ENCODE data around the gene HPCAL1.
A peak's percentile ranks its signal among the peaks of the same experiment; 100 is the strongest.

HPCAL1 gene

DNA sequence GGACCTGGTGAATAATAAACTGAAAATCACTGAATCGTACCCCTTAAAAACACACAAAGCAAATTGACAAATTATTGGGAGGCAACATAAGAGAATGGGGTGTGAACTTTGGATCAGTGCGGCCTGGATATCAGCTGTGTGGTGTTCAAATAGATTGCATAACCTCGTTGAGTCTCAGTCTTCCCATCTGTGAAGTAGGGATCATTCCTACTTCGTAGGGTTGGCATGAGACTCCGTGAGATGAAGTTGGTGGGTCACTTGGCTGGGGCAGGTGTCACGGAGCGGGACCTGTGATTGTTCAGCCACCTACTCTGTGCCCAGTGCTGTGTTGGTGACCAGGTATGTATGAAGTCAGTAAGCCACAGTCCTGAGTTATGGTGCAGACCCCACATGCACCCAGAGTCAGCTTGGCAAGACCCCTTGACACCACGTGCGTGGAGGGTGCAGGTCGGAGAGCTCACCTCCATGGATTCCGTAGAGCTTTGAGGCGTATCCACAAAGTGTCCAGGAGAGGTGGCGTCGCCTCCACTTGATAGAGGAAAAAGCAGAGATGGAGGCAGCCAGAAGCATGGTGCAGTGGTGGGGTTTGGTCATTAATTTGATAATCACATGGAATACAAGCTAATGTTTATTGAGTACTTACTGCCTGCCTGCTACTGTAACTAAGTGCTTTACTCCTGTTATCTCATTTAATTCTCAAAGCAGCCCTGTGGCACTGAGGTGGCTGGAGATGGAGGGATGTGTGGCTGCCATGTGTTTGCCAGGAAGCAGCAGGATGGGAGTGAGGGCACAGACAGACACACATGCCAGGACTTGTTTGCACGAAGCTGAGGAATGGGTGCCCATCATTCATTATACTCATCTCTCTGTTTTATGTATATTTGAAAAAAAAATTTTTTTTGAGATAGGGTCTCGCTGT is 35.8 kb downstream of the HPCAL1 start:
- DNase-seq: no peak

DNA sequence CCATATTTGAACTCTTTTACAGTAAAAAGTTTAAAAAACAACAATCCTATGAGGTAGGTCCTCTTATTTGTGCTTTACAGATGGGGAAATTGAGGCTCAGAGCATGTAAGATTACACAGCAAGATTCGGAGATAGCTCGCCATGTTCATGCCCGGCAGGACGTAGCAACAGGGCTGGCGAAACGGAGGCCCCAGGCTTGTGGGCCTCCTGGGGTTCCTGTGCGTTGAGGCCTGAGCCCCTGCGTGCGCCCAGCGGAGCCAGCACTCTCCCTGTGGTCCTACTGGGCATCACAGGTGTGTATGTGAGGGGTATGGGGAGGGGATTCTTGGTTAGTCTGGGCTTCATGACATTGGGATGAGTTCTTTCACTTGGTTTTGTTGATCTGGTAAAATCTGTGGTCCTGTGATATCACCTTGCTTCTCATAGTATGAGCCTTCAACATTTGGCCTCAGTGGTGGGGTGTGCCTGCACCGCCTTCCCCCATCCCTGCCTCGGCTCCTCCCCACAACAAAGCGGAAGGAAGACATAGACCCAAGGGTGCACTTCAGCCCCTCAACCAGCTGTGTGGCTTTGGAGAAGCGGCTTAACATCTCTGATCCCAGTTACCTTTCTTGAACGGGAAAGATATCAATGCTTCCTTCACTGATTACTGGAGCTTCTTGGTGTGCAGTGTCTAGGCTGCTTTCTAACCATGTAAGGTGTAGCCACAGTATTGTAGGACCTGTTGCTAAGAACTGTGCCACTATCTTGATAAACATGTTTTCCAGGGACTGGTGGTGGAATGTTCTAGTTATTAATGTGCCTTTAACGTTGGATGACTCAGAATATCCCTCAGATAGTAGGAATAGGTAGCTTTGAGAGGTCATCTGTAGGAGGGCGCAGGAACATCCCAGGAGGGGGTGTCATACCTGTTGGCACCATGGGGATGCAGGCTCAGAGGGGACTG is 37.2 kb downstream of the HPCAL1 start:
- DNase-seq: no peak

DNA sequence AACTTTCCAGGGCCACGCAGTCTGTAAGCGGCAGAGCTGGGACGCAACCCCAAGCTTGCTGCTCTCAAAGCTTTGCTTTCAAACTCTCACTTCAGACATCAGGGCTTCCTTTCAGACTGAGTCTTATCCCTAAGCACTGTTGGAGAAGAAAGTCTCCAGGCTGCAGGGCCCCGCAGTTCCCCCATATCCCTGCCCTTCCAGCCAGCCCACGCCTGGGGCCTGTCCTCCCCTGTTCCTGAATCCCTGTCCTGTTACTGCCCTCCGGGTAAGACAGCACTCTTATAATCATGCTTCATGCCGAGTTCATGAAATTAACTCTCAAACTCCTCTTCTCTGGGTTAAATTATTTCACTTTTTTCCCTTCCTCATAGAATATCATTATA is 37.9 kb downstream of the HPCAL1 start:
- DNase-seq: no peak

DNA sequence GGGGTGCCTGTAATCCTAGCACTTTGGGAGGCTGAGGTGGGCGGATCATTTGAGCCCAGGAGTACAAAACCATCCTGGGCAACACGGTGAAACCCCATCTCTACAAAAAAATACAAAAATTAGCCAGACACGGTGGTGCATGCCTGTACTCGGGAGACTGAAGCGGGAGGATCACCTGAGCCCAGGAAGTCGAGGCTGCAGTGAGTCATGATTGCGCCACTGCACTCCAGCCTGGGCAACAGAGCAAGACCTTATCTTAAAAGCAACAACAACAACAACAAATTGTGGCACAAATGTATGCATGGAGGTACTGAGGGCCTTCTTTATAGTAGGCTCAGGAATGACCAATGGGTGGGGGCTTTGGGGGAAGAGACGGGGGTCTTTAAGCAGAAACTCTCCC is 38.5 kb downstream of the HPCAL1 start:
- DNase-seq: no peak

DNA sequence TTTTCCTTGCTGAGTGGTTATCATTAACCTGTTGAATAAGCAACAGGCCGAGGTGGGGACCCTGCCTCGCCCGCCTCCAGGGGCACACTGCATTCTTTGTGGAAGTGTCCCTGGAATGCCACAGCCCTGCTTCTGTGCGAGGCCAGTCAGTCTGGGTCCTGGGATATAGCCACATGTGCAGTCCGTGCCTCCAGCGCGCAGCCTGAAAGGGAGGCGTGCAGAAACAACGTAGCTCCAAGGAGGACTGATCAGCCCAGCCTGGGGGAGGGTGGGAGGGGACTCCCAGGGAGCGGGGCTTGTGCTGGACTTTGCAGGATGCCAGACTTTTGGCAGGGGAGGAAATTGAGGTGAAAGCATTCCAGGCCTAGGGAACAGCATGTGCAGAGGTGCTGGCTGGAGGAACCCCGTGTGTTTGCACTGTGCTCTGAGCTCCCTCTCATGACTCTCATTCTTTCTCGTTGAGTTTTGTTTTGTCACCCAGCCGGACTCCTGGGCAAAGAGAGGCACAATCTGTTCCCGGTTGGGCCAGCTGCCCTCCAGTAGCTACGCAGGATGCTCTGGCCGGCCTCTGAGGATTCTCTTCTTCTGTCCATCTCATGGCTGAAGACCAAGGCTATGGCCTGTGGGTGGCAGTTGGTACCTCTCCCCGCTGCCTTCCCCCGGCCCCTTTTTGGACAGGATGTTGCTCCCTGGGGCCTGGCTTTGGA is 39.7 kb downstream of the HPCAL1 start:
- DNase-seq: no peak

DNA sequence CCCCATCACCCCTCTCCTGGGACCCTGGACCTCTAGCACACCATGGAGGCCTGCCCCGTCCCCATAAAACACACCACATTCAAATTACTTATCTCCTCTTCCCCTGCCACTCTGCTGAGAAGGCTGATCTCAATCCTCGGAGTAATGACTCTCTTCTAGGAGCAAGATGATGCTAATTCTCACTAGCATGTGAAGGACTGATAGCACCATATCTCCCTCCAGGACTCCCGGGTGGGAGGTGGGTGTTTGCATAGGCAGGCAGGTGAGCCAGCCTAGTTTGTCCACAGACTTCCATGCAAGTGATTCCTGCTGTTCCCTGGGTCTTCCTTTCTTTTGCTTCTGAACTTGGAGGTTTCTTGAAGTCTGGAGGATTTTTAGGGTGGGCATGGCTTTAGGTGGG is 40.5 kb downstream of the HPCAL1 start:
- no peak for DNase-seq

DNA sequence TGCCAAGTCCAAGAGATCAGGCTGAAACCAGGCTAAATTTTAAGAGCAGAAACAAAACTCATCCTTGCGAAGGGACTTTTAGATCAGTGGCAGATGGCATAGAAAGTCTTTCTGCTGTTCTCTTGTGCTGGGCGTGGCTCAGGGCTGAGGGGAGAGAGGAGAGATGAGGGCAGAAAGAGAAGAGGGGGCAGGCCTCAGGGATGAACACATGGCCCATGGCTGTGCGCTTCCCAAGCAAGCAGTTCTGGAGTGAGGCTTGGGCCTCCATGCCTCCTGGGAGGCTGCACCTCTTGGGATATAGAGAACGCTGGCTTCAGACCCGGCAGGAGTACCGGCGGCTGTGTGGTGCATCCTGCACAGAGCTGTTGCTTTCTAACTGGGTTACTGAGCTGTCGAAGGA is 41.0 kb downstream of the HPCAL1 start:
- peak; percentile 72 for DNase-seq

DNA sequence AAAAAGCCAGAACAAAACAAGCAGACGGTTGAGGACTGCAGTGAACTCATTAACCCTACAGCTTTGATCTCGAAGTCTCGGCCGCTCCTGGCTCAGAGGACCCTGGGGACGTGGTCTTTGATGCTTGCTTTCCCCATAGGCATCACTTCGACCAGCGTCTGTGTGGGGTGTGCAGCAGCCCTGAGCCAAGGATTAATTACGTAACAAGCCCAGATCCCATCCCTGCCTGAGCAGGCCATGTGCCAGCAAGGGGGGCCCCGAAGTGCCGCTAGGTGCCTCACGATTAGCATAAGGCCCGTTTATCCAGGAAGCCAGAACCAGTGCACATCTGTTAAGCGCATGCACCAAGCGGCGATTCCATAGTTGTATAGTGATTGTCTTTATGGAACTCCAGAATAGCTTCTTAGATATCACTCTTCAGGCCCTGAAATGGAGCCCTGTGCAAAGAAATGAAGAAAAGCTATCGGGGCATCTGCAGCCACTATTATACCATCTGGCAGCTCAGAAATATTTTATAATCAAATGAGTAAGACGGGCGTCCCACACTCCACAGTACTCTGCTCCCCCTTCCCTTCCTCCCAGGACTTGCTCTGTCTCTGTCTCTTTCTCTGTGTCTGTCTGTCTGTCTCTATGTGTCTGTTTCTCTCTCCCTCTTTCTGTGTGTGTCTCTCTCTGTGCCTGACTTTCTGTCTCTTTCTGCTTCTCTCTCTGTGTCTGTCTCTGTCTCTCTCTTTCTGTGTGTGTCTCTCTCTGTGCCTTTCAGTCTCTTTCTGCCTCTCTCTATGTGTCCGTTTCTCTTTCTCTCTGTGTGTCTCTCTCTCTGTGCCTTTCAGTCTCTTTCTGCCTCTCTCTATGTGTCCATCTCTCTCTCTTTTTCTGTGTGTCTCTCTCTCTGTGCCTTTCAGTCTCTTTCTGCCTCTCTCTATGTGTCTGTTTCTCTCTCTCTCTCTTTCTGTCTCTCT is 41.7 kb downstream of the HPCAL1 start:
- peak; percentile 93 for DNase-seq

DNA sequence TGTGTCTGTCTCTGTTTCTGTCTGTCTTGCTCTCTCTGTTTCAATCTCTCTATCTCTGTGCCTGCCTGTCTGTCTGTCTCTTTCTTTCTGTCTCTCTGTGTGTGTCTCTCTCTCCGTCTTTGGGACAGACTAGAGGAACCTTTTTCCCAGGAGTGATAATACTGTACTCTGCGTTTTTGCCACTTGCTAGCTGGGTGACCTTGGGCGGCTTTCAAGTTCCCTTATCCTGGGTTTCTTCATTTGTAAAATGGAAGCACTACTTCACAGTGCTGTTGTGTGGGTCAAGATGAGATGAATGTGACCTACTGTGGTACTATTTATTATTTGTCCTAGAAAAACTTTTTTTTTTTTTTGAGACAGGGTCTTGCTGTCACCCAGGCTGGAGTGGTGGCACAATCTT is 42.4 kb downstream of the HPCAL1 start:
- DNase-seq: no peak

DNA sequence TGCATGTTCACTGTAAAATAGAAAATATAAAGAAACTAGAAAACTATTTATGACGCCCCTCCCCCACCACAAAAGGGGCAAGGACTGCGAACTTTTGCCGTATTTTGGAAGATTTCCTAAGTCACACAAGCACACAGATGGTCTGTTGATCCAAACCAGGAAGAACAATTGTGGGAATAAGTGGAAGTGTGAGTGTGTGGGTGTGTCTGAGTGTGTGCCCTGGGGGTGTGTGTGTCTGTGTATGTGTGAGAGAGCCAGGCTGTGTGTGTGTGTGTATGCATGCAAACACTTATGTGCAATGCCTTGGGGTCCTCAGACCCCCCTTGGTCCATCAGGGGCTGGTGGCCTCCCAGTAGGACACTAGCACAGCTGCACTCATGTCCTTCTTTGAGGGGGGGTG is 43.1 kb downstream of the HPCAL1 start:
- DNase-seq: no peak

DNA sequence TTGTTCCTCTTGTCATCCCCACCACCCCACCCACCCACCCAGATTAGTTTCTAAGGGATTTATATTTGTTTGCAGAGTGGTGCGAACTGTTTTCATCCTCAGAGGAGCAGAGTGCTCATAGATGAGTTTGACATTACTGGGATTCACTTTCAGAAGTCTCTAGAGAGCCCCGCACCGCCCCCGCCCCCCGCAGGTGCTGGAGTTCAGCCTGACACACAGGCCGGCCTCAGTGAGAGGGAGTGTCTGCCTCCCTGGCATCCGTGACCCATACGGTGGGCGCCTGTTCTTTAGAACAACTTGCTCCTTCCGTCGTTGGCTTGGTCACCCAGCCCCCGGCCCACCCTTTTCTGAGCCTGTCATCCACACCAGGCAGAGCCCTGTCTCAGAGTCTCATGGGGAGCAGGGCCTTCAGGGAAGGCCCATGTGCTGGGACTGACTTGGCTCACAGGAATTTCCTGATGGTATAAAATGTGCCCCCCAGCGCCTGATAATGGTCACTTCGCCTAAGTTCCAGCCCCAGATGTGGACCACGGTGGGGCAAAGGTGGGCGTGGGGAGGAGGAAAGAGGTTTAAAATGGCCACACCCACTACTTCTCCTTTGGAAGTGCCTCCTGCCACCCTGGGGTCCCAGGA is 44.3 kb downstream of the HPCAL1 start:
- DNase-seq: no peak

DNA sequence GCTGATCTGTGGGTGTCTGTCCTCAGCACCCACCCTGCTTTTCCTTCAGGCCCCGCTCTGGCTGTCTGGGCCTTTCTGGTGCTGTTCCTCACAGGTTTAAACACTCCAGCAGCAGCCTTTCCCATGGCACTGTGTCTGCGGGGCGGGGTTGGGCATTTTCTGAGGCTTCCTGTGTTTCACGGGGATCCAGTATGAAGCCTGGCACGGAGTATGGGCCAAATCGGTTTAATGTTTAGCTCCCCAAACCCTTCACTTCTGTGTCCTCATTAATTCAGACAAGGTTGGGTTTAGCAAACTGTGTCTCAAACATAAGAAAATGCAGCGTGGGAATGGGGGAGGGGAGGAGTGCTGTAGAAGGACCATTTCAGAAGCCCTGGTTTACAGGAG is 44.9 kb downstream of the HPCAL1 start:
- no peak for DNase-seq

DNA sequence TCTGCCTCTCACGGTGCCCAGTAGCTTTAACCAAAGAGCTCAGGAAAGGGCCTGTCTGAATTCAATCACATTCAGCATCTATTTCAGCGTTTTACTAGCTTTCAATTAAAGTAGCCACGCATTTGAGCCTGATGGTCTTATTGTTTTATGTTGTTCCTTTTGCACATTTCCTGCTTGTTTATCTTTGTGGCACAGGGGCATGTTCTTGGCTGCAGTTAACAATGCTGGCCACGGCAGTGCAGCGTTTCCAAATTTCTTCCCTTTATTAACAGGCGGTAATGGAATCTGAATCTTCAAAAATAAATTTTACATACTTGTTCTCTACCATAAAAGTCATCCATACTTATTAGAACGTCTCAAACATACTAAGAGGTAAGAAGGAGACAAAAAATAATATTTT is 46.2 kb downstream of the HPCAL1 start:
- no peak for DNase-seq

DNA sequence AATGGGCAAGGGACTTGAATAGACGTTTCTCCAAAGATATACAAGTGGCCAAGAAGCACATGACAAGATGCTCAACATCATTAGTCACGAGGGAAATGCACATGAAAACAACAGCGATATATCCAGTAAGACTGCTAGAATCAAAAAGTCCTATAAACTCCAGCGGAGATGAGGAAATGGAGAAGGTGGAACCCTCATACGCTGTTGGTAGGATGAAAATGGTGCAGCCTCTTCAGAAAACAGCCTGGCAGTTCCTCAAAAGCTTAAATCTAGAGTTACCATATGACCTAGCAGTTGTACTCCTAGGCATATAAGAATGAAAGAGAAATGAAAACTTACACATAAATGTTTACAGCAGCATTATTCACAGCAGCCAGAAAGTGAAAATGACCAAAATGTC is 48.1 kb downstream of the HPCAL1 start:
- no peak for DNase-seq

DNA sequence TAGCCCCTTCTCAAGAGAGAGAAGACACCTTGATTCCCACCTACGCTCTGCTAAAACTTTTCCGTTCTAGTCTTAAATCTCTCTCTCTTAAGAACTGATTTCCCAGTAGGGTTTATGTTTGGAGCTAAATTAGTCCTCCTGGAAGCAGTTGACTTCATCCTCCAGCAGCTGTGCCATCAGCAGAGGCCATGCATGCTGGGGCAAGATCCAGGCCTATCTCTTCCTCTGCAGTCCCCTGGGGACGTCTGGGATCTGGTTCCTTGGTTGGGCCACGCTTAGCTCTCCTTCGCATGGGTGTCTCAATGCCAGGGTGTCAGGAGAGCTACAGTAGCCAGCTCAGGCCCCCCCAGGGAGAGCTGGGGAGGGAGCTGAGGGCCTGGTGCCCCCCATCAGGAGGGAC is 49.7 kb downstream of the HPCAL1 start:
- no peak for DNase-seq

DNA sequence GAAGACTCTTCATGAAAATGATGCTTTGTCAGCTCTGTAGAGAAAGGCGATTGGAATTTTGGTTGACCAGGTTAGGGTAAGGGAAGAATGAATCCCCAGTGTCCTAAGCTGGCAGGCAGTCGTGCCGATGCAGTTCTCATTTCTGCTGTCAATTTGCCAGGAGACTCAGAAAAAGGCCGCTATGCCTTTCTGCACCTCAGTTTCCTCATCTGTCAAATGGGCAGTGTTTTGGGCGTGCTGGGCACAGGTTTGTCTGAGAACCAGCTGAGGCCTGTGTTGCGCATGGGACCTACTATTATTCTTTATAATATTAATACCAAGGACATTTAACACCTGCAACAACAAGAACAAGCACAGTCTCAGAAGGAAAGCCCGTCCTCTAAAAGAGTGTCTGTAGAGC is 50.3 kb downstream of the HPCAL1 start:
- no peak for DNase-seq

DNA sequence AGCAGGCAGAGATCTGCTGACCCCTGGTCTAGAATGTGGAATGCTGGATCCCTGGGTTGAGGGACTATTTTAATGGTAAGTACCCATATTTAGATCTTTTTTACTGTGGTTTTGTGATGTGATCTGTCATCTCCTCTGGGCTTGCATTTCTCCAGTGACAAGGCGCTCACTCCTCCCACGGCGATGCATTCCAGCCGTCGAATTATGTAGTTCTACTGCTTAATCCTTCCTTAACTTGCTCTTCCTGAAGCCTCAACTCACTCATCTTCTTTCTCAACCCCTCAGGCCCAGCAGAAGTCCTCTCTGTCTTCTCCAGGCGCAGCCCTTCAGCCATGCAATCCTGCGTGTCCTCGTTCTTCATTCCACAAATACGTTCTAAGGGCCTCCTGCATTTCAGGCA is 51.2 kb downstream of the HPCAL1 start:
- no peak for DNase-seq

DNA sequence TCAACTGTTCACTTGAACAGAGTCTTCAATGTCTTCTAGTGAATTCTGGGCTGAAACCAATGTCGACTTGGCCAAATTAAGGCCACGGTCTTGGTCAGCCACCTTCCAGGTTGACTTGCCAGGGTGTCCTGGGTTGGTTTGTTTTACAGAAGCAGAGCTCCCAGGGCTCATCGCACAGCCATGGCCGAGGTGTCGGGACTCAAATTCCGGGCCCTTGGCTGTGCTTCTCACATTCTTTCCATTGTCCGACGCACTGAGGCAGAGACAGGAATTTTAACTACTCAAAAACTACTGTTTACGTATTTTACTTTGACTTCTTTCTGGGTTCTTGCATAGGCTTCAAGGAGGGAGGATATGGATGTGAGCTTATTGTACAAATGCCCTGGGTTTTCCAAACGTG is 51.7 kb downstream of the HPCAL1 start:
- no peak for DNase-seq

DNA sequence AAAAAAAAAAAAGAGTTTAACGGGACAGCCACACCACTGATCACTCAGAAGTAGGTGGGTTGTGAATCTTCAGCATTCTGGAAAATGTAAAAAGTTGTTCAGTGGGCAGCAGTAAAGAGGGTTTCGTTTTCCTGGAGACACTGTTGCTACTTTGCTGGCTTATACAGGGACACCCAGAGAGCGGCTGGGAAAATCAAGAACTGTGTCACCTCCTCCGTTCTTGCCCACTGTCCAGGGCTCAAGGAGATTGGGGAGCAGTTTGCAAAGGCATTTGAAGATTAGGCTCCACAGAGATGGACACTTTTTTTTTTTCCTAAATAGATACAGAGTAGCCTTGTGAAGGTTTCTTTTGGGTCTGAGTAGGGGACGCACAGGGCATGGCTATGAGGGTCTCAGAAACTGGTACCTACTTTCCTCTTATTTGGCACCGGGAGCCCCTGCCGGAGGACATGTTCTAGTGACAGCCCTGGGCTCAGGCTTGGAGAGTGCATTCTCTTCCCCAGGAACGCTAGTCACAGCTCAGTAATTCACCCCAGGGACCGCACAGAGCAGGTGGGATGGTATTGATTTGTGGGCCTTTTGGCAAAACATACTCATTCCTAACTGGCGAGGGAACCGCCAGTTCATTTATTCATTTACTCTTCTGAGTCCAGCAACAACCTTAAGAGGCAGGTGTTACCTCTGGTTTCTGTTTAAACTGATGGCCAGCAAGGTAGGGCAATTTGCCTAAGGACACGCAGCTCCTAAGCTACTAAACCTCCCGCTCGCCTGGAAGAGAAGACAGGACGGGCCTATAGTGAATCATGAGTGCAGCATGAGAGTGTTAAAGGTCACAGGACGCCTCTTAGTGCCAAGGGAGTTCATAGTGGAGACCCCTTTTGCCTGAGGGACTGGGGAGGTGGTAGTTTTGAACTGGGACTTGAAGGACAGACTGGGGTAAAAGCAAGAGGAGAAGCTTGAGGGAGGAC is 53.1 kb downstream of the HPCAL1 start:
- DNase-seq: no peak

DNA sequence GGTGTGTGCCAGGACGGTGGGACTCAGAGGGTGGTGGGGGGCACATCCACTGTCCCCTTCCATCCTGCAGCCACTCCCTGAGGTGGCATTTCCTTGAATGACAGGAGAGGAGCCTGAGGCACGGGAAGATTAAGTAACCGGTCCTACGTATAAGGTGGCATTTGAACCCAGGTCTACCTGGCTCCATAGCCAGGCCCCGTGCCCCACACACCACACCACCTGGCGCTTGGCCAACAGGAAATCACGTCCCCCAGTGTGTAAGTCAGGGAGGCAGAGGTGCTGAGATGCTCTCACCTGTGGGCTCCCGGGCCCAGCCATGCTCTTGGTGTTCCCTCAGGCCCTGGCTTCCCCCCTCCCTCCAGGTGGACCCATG is 53.7 kb downstream of the HPCAL1 start:
- DNase-seq: no peak
